Hematopoietic multipotent progenitor cell treated with erythropoietin and hydrocortisone succinate and interleukin-3 and kit ligand, for 8 days (in vitro differentiated cells): ENCODE measurements around the gene TLR6.

Experiments used
- DNase-seq: peaks from one replicate; pipeline ENCODE4 v3.0.0-alpha.2; 2015

TLR6 gene

GRCh38 chr4:38856524-38857337 lies at the start of gene TLR6:
Gene TLR6 (minus strand): TSS chr4:38856817. CDS start chr4:38829473, 27,344 bp downstream.
- DNase-seq = peak; percentile 84

GRCh38 chr4:38905652-38906385 lies 49.2 kb upstream of the TLR6 start:
- DNase-seq = peak; percentile 68

GRCh38 chr4:38904682-38905081 lies 48.1 kb upstream of the TLR6 start:
- no peak for DNase-seq

- DNase-seq = no peak
These were observed 47.6 kb upstream of the TLR6 start for GRCh38 chr4:38904090-38904666.

GRCh38 chr4:38902695-38903094 lies 46.1 kb upstream of the TLR6 start:
- DNase-seq = peak; percentile 59

- no peak for DNase-seq
These were observed 45.6 kb upstream of the TLR6 start for GRCh38 chr4:38902221-38902620.

- DNase-seq = no peak
These were observed 41.6 kb upstream of the TLR6 start for GRCh38 chr4:38898245-38898644.

- no peak for DNase-seq
These were observed 40.3 kb upstream of the TLR6 start for GRCh38 chr4:38896940-38897339.

GRCh38 chr4:38894322-38894982 lies 37.8 kb upstream of the TLR6 start:
- DNase-seq = no peak

- DNase-seq = no peak
These were observed 34.7 kb upstream of the TLR6 start for GRCh38 chr4:38891051-38891983.

GRCh38 chr4:38889143-38889542 lies 32.5 kb upstream of the TLR6 start:
- no peak for DNase-seq

- DNase-seq = no peak
These were observed 27.6 kb upstream of the TLR6 start for GRCh38 chr4:38884254-38884653.

GRCh38 chr4:38876636-38877035 lies 20.0 kb upstream of the TLR6 start:
- no peak for DNase-seq

GRCh38 chr4:38873290-38873944 lies 16.8 kb upstream of the TLR6 start:
- no peak for DNase-seq

- DNase-seq = no peak
These were observed 16.0 kb upstream of the TLR6 start for GRCh38 chr4:38872620-38873019.

- DNase-seq = no peak
These were observed 15.0 kb upstream of the TLR6 start for GRCh38 chr4:38871593-38871992.

GRCh38 chr4:38870098-38870808 lies 13.6 kb upstream of the TLR6 start:
- no peak for DNase-seq

- no peak for DNase-seq
These were observed 12.9 kb upstream of the TLR6 start for GRCh38 chr4:38869511-38869910.

GRCh38 chr4:38868059-38868960 lies 11.7 kb upstream of the TLR6 start:
- no peak for DNase-seq
